GM12892 (cell line): Measurements from ENCODE around the gene RARG.

Source experiments
- POLR2A ChIP-seq: IDR thresholded peaks from 2 replicates; pipeline ENCODE4 v1.6.1; 2011; ENCODE audit warnings: low read depth, low read length, control low read depth
- POLR2AphosphoS5 ChIP-seq: IDR thresholded peaks from 2 replicates; pipeline ENCODE4 v1.6.1; 2011; ENCODE audit warnings: low read depth, low read length, control low read depth

DNA sequence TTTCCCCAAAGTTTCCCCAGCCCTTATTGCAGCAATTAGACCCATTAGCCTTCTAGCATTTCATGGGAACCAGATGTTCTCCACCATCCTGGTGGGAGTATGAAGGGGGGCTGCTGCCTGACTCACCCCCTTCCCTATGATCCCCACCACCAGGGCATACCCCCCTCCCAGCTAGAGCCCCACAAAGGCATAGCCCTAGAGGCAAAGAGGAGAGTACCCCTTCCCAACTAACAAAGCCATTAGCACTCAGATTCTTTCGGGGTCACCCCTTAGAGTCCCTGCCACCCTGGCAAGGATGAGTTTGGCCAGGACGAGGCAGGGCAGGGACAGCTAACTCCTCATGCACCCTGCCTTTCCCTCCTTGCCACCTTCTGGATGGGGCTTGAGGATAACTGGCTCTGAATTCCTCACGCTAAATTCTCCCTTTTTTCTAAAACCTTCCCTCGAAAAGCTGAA lies 9.2 kb downstream of the RARG start:
- TF ChIP-seq POLR2A (no peak), POLR2AphosphoS5 (no peak)
